Parathyroid adenoma (tissue), 2 donors: Measurements from ENCODE around the gene DYNLRB1.

Experiments
- H2AFZ ChIP-seq: fragments of 300-600 bp; sonication (generic); one replicate; pipeline ENCODE4 v1.7.0; 2017; ENCODE audit warnings: antibody characterized with exemption, mild to moderate bottlenecking
- H3K27ac ChIP-seq: fragments of 300-600 bp; sonication (generic); one replicate; pipeline ENCODE4 v1.7.0; 2017
- H3K27me3 ChIP-seq: fragments of 300-600 bp; sonication (generic); one replicate; pipeline ENCODE4 v1.7.0; 2017; ENCODE audit warnings: low read length; ENCODE audit not compliant: control insufficient read depth, insufficient read depth
- H3K36me3 ChIP-seq: fragments of 300-600 bp; sonication (generic); one replicate; pipeline ENCODE4 v1.7.0; 2017; ENCODE audit warnings: low read length; ENCODE audit not compliant: control insufficient read depth, insufficient read depth
- H3K4me1 ChIP-seq: fragments of 300-600 bp; sonication (generic); one replicate; pipeline ENCODE4 v1.7.0; 2017; ENCODE audit warnings: control low read depth
- H3K4me2 ChIP-seq: fragments of 300-600 bp; sonication (generic); one replicate; pipeline ENCODE4 v1.7.0; 2017; ENCODE audit warnings: low read length
- H3K4me3 ChIP-seq: fragments of 300-600 bp; sonication (generic); one replicate; pipeline ENCODE4 v1.7.0; 2017; ENCODE audit warnings: low read depth, low read length
- H3K79me2 ChIP-seq: fragments of 300-600 bp; sonication (generic); one replicate; pipeline ENCODE4 v1.7.0; 2017; ENCODE audit warnings: control low read depth
- H3K9ac ChIP-seq: fragments of 300-600 bp; sonication (generic); one replicate; pipeline ENCODE4 v1.7.0; 2017; ENCODE audit warnings: mild to moderate bottlenecking
- H3K9me3 ChIP-seq: fragments of 300-600 bp; sonication (generic); one replicate; pipeline ENCODE4 v1.7.0; 2017; ENCODE audit warnings: low read length; ENCODE audit not compliant: control insufficient read depth
- TF ChIP-seq, protein P1 (sequence below): fragments of 300-600 bp; sonication (generic); IDR thresholded peaks from one replicate; pipeline ENCODE4 v1.7.0; 2017; ENCODE audit warnings: antibody characterized with exemption, mild to moderate bottlenecking
- donor health status: primary hyperparathyroidism.

The DYNLRB1 gene

GRCh38 chr20:34500823-34501222 is 15.4 kb upstream of the DYNLRB1 start:
- Histone ChIP-seq H3K79me2 (peaks cover 2% of the 10 kb centered on the region), H3K4me3 (no peak overlapping the region), H3K9ac (no peak overlapping the region), H3K27ac (no peak overlapping the region), H3K27me3 (no peaks in the 10 kb centered on the region), H3K9me3 (no peaks in the 10 kb centered on the region), H2AFZ (no peak overlapping the region), H3K36me3 (no peaks in the 10 kb centered on the region), H3K4me1 (no peaks in the 10 kb centered on the region), H3K4me2 (no peak overlapping the region)
- TF ChIP-seq, protein P1, sequence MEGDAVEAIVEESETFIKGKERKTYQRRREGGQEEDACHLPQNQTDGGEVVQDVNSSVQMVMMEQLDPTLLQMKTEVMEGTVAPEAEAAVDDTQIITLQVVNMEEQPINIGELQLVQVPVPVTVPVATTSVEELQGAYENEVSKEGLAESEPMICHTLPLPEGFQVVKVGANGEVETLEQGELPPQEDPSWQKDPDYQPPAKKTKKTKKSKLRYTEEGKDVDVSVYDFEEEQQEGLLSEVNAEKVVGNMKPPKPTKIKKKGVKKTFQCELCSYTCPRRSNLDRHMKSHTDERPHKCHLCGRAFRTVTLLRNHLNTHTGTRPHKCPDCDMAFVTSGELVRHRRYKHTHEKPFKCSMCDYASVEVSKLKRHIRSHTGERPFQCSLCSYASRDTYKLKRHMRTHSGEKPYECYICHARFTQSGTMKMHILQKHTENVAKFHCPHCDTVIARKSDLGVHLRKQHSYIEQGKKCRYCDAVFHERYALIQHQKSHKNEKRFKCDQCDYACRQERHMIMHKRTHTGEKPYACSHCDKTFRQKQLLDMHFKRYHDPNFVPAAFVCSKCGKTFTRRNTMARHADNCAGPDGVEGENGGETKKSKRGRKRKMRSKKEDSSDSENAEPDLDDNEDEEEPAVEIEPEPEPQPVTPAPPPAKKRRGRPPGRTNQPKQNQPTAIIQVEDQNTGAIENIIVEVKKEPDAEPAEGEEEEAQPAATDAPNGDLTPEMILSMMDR: no peak

- TF ChIP-seq, protein P1: no peak
- no peaks in the 10 kb centered on the region for H3K27me3 ChIP-seq
- no peak overlapping the region for H3K27ac ChIP-seq
- H3K9me3 ChIP-seq: no peaks in the 10 kb centered on the region
- peaks cover 2% of the 10 kb centered on the region for H3K79me2 ChIP-seq
- no peak overlapping the region for H3K4me2 ChIP-seq
- no peak overlapping the region for H3K4me3 ChIP-seq
- no peaks in the 10 kb centered on the region for H3K36me3 ChIP-seq
- no peak overlapping the region for H3K9ac ChIP-seq
- no peaks in the 10 kb centered on the region for H3K4me1 ChIP-seq
- H2AFZ ChIP-seq: no peak overlapping the region
These were observed 9.7 kb upstream of the DYNLRB1 start for GRCh38 chr20:34506480-34506879.

DNA sequence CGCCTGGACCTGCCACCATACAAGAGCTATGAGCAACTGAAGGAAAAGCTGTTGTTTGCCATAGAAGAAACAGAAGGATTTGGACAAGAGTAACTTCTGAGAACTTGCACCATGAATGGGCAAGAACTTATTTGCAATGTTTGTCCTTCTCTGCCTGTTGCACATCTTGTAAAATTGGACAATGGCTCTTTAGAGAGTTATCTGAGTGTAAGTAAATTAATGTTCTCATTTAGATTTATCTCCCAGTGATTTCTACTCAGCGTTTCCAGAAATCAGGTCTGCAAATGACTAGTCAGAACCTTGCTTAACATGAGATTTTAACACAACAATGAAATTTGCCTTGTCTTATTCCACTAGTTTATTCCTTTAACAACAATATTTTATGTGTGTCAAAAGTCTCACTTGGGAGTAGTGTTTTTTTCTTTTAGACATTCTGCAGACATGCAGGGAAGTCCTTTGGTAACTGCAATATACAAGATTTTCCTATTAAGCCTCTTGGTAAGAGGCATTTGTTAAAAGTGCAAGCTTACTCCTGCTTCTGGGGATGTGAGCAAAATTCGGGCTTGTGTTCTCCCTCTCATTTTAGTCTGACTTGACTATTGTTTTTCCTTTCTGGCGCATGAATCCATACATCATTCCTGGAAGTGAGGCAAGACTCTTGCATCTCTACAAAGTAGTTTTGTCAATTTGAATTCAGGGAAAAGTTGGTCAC is 8.4 kb upstream of the DYNLRB1 start:
- Histone ChIP-seq H3K4me2 (no peak overlapping the region), H3K9ac (no peak overlapping the region), H3K79me2 (no peaks in the 10 kb centered on the region), H3K4me1 (no peaks in the 10 kb centered on the region), H3K27me3 (no peaks in the 10 kb centered on the region), H3K4me3 (no peak overlapping the region), H2AFZ (no peak overlapping the region), H3K36me3 (no peaks in the 10 kb centered on the region), H3K27ac (no peak overlapping the region), H3K9me3 (no peaks in the 10 kb centered on the region)
- TF ChIP-seq, protein P1: no peak

- no peak overlapping the region for H2AFZ ChIP-seq
- H3K4me1 ChIP-seq: peaks cover 3% of the 10 kb centered on the region
- no peak overlapping the region for H3K4me3 ChIP-seq
- H3K36me3 ChIP-seq: no peaks in the 10 kb centered on the region
- H3K9ac ChIP-seq: no peak overlapping the region
- no peaks in the 10 kb centered on the region for H3K79me2 ChIP-seq
- H3K4me2 ChIP-seq: no peak overlapping the region
- TF ChIP-seq, protein P1: no peak
- H3K27ac ChIP-seq: no peak overlapping the region
- no peaks in the 10 kb centered on the region for H3K27me3 ChIP-seq
- no peaks in the 10 kb centered on the region for H3K9me3 ChIP-seq
These were observed 5.6 kb upstream of the DYNLRB1 start for GRCh38 chr20:34510575-34510974.

DNA sequence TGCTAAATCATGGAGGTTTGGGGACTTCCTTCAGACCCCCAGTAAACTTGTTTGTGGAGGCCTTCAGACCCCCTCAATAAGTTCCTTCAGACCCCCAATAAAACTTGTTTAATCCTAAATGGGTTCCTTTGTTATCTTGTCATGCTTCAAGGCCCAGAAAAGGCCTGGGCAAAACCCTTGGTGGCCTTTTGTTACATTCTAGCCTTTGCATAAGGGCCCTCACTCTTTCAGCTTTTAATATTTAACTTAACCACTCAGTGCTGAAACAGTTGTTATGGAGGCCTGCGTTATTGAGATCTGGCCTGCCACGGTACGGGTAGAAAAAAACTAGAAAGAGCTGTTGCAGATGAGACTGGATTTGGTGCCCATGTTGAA is 4.3 kb upstream of the DYNLRB1 start:
- no peaks in the 10 kb centered on the region for H3K36me3 ChIP-seq
- TF ChIP-seq, protein P1: no peak
- no peak overlapping the region for H2AFZ ChIP-seq
- H3K4me1 ChIP-seq: peaks cover 3% of the 10 kb centered on the region
- no peak overlapping the region for H3K27ac ChIP-seq
- H3K4me2 ChIP-seq: no peak overlapping the region
- no peaks in the 10 kb centered on the region for H3K27me3 ChIP-seq
- peaks cover 3% of the 10 kb centered on the region for H3K79me2 ChIP-seq
- no peak overlapping the region for H3K4me3 ChIP-seq
- no peak overlapping the region for H3K9ac ChIP-seq
- no peaks in the 10 kb centered on the region for H3K9me3 ChIP-seq
